ENCODE data around the gene CCL4L2.
"Not testable (repeated sequence)": the region's sequence is repeated elsewhere in the genome, so short reads cannot be mapped to it uniquely, and the experiment has no call there.

Gene CCL4L2

DNA sequence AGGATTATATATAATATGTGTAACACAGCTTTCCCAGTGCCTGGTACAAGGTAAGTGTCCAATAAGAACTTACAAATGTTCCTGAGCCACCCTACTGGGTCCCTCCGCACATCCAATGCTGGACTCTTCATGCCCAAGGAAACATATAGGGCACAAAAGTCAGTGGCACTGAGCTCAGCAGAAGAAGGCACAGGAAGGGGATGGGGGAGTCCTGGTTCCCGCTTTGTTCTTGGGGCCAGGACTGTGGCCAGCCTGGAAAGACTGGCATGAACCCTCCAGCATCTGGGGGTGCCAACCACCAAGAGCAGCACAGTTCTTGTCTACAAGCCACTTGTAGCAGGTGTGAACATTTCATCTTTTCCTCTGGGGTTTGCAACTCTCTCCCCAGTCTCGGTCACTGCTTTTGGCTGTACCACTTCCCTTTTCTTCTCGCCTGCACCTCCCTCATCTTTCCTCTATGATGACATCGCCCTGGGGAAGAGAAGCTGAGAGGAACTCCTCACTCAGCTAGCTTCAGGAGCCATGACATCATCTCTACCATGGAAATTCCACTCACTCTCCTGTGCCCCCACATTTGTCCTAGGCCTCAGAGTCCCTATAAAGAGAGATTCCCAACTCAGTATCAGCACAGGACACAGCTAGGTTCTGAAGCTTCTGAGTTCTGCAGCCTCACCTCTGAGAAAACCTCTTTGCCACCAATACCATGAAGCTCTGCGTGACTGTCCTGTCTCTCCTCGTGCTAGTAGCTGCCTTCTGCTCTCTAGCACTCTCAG is at the start of gene CCL4L2:
Gene CCL4L2, plus strand, starts transcription at position 625 of the 773 bp plus-strand sequence.
- H3K4me1 ChIP-seq (ENCODE audit: insufficient read depth, low read length); H3K27me3 ChIP-seq (ENCODE audit: insufficient read depth, low read length); H2AFZ ChIP-seq (ENCODE audit: low read depth, low read length); H3K36me3 ChIP-seq (ENCODE audit: insufficient read depth, low read length); H3K4me3 ChIP-seq (ENCODE audit: low read length); H3K9me3 ChIP-seq (ENCODE audit: low read length): not testable (repeated sequence)

DNA sequence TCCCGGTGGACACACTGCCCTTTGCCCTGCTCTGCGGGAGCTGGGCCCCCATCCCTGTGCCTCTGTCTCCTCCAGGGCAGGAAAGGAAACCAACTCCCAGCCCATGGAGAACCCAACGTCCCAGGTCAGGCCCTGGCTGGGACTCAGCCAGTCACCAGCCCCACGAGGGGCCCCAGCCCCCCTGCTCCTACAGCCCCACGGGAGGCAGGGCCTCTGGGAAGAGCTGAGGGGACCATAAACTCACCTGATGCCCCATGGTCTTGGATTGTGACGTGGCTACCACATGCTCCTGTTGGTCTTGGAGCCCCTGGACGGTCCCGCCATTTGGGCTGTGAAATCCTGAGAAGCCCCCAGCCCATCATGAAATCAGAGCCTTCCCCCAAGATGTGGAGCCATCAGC is 42.0 kb upstream of the CCL4L2 start:
- H3K4me1 ChIP-seq (ENCODE audit: insufficient read depth, low read length); H2AFZ ChIP-seq (ENCODE audit: low read depth, low read length); H3K27me3 ChIP-seq (ENCODE audit: insufficient read depth, low read length); H3K36me3 ChIP-seq (ENCODE audit: insufficient read depth, low read length); H3K9me3 ChIP-seq (ENCODE audit: low read length); H3K4me3 ChIP-seq (ENCODE audit: low read length): not testable (repeated sequence)

DNA sequence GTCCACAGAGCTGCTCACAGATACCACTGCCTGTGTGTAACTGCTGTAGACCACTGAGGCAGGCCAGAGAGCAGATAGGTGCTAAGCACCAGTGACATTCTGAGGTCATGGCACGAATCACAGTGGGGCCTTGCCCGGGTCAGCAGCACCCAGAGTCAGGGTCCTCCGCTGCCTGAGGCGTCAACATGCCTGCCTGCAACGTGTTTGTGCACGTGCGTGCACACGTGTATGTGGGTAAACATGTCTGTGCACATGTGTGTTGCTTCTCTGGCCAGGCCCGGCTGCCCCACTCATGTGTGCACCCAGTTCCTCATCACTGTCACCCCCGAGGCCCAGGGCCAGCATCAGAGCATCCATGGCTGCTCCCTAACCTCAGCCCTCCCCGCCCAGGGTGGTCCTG is 34.3 kb upstream of the CCL4L2 start, which contains the start of gene TBC1D3B:
Gene TBC1D3B, minus strand, starts transcription at position 101 of the 400 bp plus-strand sequence. CDS start 1,586 bp downstream, outside the sequence.
- not testable (repeated sequence) for H3K4me1 ChIP-seq (ENCODE audit: insufficient read depth, low read length); H3K27me3 ChIP-seq (ENCODE audit: insufficient read depth, low read length); H3K9me3 ChIP-seq (ENCODE audit: low read length); H3K36me3 ChIP-seq (ENCODE audit: insufficient read depth, low read length); H3K4me3 ChIP-seq (ENCODE audit: low read length); H2AFZ ChIP-seq (ENCODE audit: low read depth, low read length)

DNA sequence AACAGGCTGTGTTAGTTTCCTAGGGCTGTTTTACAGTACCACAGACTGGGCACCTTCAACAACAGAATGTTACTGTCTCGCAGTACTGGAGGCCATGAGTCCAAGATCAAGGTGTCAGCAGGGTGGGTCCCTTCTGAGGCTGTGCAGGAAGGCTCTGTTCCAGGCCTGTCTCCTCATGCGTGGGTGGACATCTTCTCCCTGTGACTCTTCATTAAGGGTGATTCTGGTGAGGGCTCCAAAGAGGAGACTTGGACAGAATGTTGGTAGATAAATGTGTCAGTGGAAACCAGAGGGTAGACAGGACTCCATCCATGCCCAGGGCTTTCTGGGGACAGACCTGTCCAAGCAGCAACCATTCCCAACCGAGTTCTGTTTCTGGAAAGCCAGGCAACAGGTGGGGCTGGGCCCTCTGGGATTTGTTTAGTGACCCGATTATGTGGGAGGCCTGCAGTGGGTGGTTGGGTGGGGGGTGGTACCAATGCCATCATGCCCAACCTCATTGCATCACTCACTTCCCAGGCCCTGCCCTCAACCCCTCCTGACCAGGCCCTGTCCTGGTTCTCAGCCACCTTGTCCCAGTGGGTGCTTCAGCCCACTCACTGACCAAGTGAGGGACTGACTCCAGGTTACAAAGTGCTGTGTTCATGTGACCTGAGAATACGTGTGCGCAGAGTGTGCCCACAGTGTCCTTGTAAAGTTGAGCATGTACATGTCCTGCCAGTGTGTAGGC is 29.3 kb upstream of the CCL4L2 start:
- not testable (repeated sequence) for H3K4me1 ChIP-seq (ENCODE audit: insufficient read depth, low read length); H2AFZ ChIP-seq (ENCODE audit: low read depth, low read length); H3K9me3 ChIP-seq (ENCODE audit: low read length); H3K4me3 ChIP-seq (ENCODE audit: low read length); H3K36me3 ChIP-seq (ENCODE audit: insufficient read depth, low read length)
- peaks cover 35% of the 10 kb centered on the region for H3K27me3 ChIP-seq (ENCODE audit: insufficient read depth, low read length)

DNA sequence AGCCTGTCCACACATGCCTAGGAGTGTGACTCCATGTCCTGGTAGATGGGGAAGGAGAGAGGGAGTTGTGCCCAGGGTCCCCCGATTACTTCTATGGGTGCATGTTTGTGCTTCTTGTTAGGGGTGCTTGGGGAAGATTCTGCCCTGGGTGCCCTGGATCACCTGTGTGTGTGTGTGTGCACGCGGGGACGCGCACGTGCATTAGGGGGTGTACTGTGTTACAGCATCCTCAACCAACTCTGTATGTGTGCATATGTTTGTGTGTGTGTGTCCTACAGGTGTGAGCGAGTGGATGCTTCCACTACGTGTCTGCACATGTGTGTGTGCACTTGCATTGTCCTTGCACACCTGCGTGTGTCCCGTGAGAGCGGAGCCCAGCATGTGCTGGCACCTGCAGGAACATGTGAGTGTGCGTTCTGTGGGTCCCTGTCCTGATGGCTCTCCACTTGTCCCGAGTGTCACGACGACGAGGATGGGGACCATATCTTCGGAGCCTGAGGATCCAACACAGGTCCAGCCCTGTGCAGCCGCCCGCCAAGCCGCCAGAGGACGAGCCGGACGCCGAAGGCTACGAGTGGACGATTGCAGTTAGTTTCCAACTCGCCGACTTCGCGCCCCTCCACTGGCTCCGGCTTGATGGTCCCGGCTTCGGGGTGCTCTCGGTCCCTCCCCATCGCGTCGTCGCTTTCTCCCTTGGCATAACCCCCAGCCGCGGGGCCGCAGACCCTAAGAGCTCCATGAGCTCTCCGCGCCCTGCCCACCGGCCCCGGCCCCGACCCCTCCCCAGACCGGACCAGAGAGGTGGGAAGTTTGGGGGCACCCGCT is 28.5 kb upstream of the CCL4L2 start:
- Histone ChIP-seq H3K27me3 (ENCODE audit: insufficient read depth, low read length) (peaks cover 39% of the 10 kb centered on the region), H3K36me3 (ENCODE audit: insufficient read depth, low read length) (no peaks in the 10 kb centered on the region), H2AFZ (ENCODE audit: low read depth, low read length) (peak overlapping the region; percentile 88), H3K4me3 (ENCODE audit: low read length) (peak overlapping the region; percentile 31), H3K4me1 (ENCODE audit: insufficient read depth, low read length) (peaks cover 4% of the 10 kb centered on the region), H3K9me3 (ENCODE audit: low read length) (no peaks in the 10 kb centered on the region)

DNA sequence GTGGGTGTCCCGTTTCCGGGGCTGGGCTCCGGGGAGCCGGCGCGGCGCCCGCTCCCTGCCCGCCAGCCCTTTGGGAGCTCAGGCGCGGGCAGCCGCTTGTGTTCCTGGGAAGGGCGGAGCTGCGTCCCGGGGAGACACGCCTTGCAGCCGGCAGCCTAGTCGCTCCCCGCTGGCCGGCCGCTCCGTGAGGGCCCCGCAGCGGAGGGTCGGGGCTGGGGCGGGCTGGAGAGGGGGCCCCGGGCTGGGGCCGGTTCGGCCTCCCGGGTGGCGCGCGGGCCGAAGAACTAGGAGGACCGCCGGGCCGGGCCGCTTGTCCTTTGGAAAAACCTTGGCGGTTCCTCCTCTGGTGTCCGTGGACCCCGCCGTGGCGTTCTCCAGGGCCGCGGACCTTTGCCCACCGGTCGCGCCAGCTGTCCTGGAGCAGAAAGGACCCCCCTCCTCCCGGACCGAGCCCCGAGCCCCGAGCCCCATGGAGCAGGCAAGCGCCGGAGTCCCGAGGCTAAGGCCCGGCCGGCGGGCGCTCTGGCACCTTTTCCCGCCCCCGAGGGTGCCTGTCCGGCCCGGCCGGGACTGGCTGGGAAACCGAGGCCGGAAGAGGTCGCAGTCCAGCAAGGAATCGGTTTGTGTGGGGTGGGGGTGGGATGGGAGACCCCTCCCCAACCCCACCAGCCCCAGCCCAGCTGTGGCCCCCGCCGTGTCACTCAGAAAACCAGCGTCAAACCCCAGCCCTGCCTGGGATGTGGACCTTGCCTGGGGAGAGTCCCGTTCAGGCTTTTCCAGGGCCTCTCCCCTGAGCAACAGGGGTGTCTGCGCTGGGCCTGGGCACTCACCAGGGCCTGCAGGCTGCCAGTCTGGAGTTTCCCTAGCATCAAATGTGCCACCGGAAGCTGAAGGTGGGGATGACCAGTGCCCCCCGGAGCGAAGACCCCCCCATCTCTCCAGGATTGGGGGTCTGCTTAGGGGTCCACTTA is 27.6 kb upstream of the CCL4L2 start:
- peaks cover 47% of the 10 kb centered on the region for H3K27me3 ChIP-seq (ENCODE audit: insufficient read depth, low read length)
- peaks cover 4% of the 10 kb centered on the region for H3K4me1 ChIP-seq (ENCODE audit: insufficient read depth, low read length)
- no peaks in the 10 kb centered on the region for H3K9me3 ChIP-seq (ENCODE audit: low read length)
- H3K36me3 ChIP-seq (ENCODE audit: insufficient read depth, low read length): no peaks in the 10 kb centered on the region
- H3K4me3 ChIP-seq (ENCODE audit: low read length): peak overlapping the region; percentile 31
- peak overlapping the region; percentile 88 for H2AFZ ChIP-seq (ENCODE audit: low read depth, low read length)

DNA sequence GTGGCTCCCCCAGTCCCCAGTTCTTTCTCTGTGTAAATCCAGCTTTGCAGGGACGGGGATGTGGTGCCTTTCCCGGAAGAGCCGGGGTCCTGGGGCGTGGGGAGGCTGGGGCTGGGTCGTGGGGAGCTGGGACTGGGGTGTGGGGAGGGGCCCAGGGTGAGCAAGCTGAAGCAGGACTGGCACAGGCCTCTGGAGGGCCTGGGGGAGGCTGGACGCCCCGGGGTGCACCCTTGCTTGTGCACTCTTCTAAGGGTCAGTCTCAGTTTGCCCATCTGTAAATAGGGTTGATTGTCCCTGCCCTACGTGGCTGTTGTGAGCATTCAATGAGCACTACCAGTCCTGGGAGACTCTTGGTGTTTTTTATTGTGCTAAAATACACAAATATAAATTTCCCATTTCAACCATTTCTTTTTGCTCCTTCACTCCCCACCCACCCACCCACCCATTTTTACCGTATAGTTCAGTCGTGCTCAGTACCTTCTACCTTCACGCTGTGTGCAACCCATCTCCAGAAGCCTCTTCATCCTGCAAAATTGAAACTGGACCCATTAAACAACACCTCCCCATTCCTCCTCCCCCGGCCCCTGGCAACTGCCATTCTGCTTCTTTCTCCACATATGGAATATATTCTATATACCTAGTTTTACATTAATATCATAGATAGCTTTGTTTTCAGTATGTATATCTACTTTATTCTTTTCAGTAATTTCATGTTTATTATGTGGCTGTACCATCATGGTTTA is 26.7 kb upstream of the CCL4L2 start:
- Histone ChIP-seq H3K4me3 (ENCODE audit: low read length) (no peak overlapping the region), H3K4me1 (ENCODE audit: insufficient read depth, low read length) (peaks cover 4% of the 10 kb centered on the region), H2AFZ (ENCODE audit: low read depth, low read length) (no peak overlapping the region), H3K27me3 (ENCODE audit: insufficient read depth, low read length) (peaks cover 47% of the 10 kb centered on the region), H3K36me3 (ENCODE audit: insufficient read depth, low read length) (no peaks in the 10 kb centered on the region), H3K9me3 (ENCODE audit: low read length) (no peaks in the 10 kb centered on the region)

DNA sequence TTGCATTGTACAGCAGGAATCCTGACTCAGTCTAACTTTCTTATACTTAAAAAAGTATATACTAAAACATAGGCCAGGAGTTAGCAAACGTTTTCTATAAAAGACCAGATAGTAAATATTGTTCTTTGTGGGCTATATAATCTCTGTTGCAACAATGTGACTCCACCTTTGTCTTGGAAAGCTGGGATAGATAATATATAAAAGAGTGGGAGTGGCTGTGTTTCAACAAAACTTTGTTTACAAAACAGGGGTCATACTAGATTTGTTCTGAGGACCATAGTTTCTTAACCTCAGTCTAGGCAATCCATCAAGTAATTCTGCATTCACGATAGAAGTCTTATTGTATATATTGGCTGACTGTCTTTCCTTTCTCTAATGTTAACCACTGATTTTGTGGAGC is 25.4 kb upstream of the CCL4L2 start:
- Histone ChIP-seq H3K27me3 (ENCODE audit: insufficient read depth, low read length) (peaks cover 49% of the 10 kb centered on the region), H3K4me1 (ENCODE audit: insufficient read depth, low read length) (peaks cover 4% of the 10 kb centered on the region), H3K36me3 (ENCODE audit: insufficient read depth, low read length) (no peaks in the 10 kb centered on the region), H2AFZ (ENCODE audit: low read depth, low read length) (no peak overlapping the region), H3K9me3 (ENCODE audit: low read length) (no peaks in the 10 kb centered on the region), H3K4me3 (ENCODE audit: low read length) (no peak overlapping the region)

DNA sequence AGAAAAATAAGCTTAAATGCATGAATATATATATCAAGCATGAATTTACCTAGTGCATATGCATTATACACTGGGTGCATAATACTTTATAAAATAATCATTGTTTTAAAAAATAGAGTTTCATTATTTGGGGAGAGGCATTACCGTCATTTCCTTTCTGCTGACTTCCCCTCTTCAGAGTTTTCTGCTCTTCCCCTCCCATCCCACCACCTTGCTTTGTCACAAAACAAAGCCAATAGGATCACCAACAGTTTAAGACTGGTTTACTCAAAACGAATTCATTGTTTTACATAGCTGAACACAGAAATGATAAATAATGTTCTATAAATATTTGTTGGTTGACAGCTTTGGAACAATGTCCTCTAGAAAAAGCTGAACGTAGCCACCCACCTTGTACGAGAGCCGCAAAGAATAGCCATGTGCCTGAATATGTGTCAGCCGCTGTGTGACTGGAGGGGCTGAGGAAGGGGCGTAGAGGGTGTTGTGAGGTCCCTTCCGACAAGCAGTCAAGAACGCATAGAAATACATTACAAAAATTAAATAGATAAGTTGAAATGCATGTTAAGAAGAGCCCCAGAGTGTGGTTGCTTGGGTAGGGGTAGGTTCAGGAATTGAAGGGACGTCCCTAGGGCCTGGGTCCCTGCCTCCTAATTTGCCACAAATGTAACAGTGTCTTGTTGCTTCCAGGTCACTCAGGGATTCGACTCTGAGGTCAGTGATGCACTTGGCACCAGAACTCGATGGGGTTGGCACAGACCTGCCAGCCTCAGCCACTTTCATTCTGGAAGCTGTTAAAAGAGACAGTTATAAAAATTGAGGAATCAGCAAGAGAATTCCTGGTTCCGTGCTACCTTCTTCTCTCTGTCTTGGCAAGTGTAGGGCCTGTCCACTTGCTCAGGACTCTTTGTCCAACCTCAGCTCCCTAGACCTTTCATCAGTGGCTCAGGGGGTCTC is 23.8 kb upstream of the CCL4L2 start:
- peaks cover 42% of the 10 kb centered on the region for H3K27me3 ChIP-seq (ENCODE audit: insufficient read depth, low read length)
- not testable (repeated sequence) for H3K9me3 ChIP-seq (ENCODE audit: low read length)

DNA sequence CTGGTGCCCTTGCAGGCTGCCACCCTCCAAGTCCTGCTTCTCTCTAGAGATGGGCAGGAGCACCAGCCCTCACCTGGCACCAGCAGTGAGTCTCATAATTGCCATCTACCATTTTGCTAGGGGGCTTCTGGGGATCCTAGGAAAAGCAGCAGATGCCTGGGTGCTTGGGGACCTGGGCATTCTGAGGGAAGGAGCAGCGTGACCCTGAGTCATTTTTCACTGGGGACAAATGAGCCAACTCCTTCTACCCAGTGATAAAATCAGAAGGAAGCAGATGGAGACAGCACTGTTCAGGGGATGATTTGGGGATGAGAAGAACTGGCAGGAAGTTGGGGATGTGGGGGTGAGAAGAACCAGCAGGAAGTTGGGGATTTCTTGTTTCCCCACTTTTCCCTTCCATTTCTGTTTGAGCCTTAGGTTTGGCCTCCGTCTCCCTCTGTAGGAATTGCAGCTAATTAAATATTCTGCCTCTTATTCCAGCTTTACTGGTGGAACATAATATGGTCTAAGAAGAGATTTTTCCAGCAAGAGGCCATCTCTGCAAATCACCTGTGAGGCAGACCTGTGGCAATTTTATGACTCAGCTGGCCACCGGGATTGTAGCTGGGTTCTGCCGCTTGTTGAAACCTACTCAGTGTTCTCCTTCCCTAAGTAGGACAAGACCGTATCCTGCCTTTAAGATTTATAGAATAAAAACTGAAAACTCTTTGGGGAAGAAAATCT is 22.8 kb upstream of the CCL4L2 start:
- not testable (repeated sequence) for H3K9me3 ChIP-seq (ENCODE audit: low read length); H3K4me3 ChIP-seq (ENCODE audit: low read length); H3K4me1 ChIP-seq (ENCODE audit: insufficient read depth, low read length); H3K36me3 ChIP-seq (ENCODE audit: insufficient read depth, low read length); H2AFZ ChIP-seq (ENCODE audit: low read depth, low read length)
- H3K27me3 ChIP-seq (ENCODE audit: insufficient read depth, low read length): peaks cover 37% of the 10 kb centered on the region

More for the DNA sequence above, 23.8 kb upstream of the CCL4L2 start:
- not testable (repeated sequence) for H3K4me3 ChIP-seq (ENCODE audit: low read length); H2AFZ ChIP-seq (ENCODE audit: low read depth, low read length); H3K4me1 ChIP-seq (ENCODE audit: insufficient read depth, low read length); H3K36me3 ChIP-seq (ENCODE audit: insufficient read depth, low read length)
